Vein endothelial cell (primary cell): ENCODE measurements around the gene TLE2. TPM values are rescaled to one million over a fixed set of nuclear protein-coding genes. Genes with fewer than 3 reads are reported as not detected.

Experiments
- total RNA-seq: library from RNA; depleted of rRNA; stranded (reverse); fragments of >200 nt; gene quantifications from 2 replicates; pipeline ENCODE4 v1.2.3, GENCODE V29; 2012

TLE2 gene
- total RNA-seq = 13.0 and 34.6 TPM in 2 replicates

DNA sequence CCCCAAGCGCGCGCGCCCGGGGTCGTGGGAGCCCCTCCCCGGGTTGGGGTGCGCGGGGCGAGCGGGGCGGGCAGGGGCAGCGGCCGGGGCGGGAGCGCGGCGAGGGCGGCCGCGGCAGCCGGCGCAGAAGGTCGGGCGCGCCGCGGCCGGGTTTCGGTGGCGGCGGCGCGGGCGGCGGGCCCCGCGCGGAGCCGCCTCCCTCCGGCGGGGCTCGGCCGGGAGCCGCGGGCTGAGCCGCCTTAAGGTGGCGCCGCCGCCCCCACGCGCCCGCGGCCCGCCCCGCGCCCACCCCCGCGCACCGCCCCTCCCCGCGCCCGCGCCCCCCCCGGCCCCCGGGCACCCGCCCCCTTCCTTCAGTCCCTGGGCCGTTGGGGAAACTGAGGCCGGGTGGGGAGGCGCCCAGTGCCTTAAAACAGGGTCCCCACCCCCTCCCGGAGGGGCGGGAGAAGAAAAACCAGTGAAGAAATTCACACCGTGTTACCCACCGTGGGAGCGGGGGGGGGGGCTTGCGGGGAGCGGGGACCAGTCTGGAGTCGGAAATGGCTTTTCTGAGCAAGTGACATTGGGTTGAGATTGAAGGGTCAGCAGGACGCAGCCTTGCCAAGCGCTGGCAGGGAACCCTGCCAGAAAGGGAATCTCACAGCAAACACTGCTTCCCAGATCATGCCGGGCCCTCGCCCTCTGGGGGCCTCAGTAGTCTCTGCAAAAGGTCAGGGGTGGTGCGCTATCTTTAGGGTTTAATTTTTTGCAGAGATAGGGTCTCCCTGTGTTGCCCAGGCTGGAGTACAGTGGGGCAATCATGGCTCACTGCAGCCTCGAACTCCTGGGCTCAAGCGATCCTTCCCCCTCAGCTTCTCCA is at the start of gene TLE2:
Gene TLE2 (minus strand): TSS at position 216 of the 859 bp plus-strand sequence. CDS start 376 bp downstream, outside the sequence.

GRCh38 chr19:3062165-3063105 is 33.4 kb upstream of the TLE2 start, which contains the start of gene TLE5:
Gene TLE5 (minus strand): TSS chr19:3062495. CDS start chr19:3062200, 295 bp downstream.

GRCh38 chr19:2977001-2977745 is 51.9 kb downstream of the TLE2 start, which contains the start of gene TLE6:
Gene TLE6 (plus strand): TSS chr19:2977564. CDS start chr19:2978234, 670 bp downstream.

Other genes starting within 250 kb of the TLE2 start
- 75.9 and 86.6 TPM in 2 replicates for gene SGTA, start 246.0 kb downstream of the TLE2 start, total RNA-seq
- gene THOP1, start 243.8 kb downstream of the TLE2 start, total RNA-seq = 116 and 130 TPM in 2 replicates
- 2.0 and 4.2 TPM in 2 replicates for gene ZNF554, start 209.4 kb downstream of the TLE2 start, total RNA-seq
- 5.6 and 6.6 TPM in 2 replicates for gene ZNF555, start 187.8 kb downstream of the TLE2 start, total RNA-seq
- gene ZNF556, start 161.9 kb downstream of the TLE2 start, total RNA-seq = under 0.01 TPM in 1 of 2 replicates, not detected in the other
- gene ZNF57, start 128.4 kb downstream of the TLE2 start, total RNA-seq = 3.9 and 5.5 TPM in 2 replicates
- gene ZNF77, start 84.3 kb downstream of the TLE2 start, total RNA-seq = 5.2 and 6.2 TPM in 2 replicates
- gene TLE6, start 51.7 kb downstream of the TLE2 start, total RNA-seq = 1.1 and 1.6 TPM in 2 replicates
- 307 and 365 TPM in 2 replicates for gene TLE5, start 33.2 kb upstream of the TLE2 start, total RNA-seq
- 93.8 and 126 TPM in 2 replicates for gene GNA11, start 65.1 kb upstream of the TLE2 start, total RNA-seq
- gene GNA15, start 106.8 kb upstream of the TLE2 start, total RNA-seq = under 0.01 TPM in 1 of 2 replicates, not detected in the other
- 0.67 and 1.6 TPM in 2 replicates for gene S1PR4, start 149.5 kb upstream of the TLE2 start, total RNA-seq
- 59.1 and 60.0 TPM in 2 replicates for gene NCLN, start 156.7 kb upstream of the TLE2 start, total RNA-seq
- gene CELF5, start 195.4 kb upstream of the TLE2 start, total RNA-seq = not detected in 2 replicates